GM21737 (cell line): ENCODE measurements around the gene REL.

Source experiments
- ATAC-seq: cut with Tn5 transposase; IDR thresholded peaks from one replicate; pipeline ENCODE4 v1.9.1; 2021; ENCODE audit warnings: mild to moderate bottlenecking, moderate library complexity; ENCODE audit not compliant: unreplicated experiment

REL gene

DNA sequence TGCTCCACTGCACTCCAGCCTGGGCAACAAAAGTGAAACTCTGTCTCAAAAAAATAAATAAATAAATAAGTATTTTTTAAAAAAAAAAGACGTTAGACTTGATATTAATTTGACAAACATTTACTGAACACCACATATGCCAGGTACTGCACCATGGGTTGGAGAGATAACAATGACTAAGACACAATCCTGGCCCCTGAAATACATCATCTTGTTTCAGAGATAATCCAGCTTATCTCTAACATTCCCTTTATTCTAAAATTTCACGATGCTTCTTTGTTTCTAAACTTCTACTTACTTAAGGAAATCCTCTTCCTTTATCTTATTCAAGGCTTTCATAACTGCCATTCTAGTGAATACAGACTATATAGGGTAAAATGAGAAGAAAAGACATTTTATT, 81.2 kb downstream of the REL start:
- ATAC-seq: no peak

DNA sequence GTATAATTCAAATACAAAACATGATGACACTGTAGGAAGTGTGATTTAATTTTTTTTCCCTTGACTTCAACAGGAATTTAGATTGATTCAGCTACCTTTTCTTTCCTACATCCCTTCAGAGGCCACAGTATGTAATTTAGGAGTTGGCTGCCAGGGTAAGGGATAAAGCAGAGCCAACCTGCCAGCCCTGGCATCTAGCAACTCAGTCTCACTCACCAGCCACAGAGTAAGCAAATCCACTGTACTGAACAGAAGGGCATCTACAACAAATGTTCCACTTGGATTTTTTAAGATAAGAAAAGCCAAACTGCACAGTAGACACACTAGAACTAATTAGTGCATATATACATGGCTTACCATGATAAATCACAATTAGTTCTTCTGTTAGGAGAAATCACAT, 81.8 kb downstream of the REL start:
- ATAC-seq: no peak

DNA sequence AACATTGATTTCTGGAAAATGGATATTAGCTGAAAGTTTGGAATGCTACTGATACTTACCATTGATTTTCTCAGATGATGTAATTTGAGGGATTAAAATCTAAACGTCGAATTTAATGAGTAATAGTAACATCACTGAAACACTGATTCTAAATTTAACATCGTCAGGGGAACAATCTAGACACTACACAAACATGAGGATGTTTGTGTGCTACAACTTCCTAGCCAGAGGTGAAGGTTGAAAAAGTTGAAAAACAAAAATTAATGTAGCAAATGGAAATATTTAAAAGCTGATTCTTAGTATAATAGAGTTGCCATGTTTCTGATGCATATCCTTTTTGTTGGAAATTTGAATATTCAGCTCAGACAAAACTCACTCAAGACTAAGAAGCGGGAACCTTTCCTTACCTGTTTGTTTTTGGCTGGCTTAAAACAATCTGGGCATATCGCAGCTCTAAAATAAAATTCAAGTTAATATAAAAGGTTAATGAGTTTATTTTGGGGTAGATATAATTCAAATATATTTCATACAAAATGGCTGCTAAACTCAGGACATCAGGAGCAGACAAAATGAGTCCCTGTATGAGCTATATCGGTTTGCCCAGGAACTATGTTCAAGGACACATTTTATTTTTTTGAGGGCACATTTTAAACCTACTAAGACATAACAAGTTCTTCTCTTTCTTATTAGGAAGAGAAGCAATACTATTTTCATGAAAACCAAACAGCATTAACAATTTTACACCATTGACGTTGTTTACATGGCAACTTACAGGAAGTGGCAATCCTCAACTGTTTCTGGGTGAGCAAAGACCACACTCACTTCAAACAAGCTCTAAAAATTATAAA, 83.5 kb downstream of the REL start:
- no peak for ATAC-seq

DNA sequence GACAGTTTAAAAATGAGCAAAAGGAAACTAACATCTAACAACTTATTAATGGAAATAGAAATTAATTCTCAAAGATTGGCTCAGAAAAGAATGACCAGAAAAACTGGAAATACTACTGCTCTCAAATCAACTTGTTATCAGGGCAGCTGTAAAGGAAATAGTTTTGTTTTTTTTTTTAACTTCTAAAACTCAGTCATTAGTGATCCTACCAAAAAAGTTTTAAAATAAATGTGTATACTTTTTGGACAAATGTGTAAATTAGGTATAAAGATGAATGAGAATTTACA, 84.1 kb downstream of the REL start:
- no peak for ATAC-seq

DNA sequence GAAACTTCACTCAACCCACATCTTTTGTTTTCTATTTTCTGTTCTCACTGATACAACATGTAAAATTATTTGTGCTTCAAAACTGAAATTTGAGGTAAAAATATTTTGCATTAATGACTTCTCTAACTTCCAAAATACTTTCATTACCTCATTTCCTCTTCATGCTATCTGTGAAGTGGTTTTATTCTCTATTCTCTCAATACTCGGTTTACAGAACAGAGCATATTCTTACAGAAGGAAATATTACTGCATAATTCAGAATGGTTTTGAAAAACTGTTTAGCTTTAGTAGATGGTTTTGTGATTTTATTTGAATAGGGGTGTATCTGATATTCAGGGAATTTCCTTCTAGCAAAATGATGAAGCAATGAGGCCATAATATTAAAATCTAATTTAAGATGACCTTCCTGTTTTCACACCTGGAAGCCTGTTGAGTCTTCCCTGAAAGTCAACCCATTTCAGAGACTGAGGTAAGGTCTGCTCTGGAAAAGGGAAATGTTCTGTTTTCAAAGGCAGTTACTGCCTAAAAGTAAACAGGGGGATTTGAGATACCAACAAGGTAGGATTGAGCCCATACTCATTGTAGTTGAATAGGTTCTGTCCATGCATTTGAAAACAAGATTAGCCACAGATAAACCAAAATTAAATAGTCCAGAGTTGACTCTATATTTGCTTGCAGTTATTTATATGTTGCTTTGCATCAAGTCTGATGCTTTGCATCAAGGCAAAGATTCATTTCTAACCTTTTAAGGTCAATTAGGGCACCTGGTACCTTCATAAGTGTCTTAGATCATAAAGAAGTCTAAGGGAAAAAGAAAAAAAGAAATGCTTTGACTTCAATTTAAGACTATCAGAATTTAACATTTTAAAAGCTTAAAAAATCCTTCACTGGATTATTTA, 85.4 kb downstream of the REL start:
- ATAC-seq: peak; percentile 57

DNA sequence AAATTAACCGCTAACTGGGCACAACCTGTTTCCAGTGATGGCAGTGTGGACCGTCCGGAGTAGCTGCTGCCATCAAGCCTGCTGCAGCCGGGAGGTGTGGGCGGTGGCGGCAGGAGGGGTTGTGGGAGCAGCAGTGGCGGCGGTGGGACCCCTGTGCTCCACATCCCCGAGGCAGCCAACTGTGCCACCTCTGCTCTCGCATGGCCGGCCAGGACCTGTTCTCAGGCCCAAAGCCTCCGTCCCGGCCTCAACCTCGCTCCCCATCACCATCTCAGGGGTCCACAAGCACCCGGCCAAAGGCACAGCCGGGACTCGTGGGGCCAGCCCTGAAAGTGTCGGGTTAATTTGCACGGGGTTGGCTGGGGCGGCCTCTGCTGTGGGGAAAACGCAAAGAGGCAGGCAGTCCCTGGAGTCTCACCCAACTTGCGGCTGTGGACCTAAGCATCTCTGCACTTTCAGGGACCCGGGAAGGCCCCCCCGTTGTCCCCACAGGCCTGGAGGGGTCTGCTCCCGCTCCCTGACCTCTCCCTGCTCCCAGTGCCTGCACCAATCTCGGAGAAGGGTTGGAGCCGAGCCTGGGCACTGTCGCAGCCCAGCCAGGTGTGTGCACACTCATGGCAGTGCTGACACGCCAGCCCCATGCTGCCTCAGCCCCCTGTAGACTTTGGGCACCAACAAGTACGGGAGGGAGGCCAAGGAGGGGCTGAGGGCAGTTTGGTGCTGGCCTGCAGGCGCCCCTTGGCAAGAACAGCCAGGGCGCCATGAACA, 91.7 kb downstream of the REL start:
- ATAC-seq: no peak

DNA sequence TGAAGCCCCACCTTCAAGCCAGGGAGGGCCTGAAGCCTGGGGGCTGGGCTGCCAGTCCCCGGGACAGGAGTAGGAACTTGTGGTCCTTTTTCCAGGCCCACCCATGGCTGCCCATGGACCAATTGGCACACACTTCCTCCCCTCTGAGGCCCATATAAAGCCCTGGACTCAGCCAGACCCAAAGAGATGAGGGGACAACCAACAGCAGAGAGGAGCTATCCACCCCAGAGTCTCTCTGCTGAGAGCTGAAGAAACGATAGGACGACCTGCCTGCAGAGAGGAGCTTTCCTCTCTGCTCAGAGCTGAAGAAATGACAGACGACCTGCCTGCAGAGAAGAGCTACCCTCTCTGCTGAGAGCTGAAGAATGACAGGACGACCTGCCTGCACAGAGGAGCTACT, 92.3 kb downstream of the REL start:
- no peak for ATAC-seq

DNA sequence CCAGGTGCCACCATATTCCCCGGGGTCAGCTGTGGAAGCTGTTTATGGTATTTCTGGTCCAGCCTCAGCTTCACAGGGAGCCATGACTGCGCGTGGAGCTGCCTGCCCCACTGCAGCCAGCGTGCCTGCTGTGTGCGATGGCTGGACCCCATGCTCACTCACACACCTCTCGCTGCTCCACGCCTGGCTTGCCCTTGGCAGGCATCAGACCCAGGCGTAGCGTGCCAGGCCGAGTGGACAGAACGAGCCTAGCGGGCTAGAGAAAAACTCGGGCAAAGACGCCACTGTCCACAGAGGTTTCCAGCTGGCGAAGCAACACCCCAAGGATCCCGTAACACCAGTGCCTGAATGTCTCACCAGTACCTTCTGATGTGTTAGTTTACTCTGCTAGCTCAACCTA, 93.3 kb downstream of the REL start:
- no peak for ATAC-seq
